NCI-H82 treated with DMSO at 0.1 percent for 48 hours (cell line): ENCODE data around the gene RAB17.

Experiments used
- DNase-seq: peaks from one replicate; lab custom pipeline; 2025; ENCODE audit not compliant: unreplicated experiment; lab: John Stamatoyannopoulos, UW

The RAB17 gene

GRCh38 chr2:237590272-237591140, at the start of gene RAB17:
Gene RAB17 (minus strand): TSS chr2:237590734. CDS start chr2:237586154, 4,580 bp downstream.
- DNase-seq, result no peak

GRCh38 chr2:237639836-237640220, 49.3 kb upstream of the RAB17 start:
- no peak for DNase-seq

GRCh38 chr2:237639052-237639835, 48.7 kb upstream of the RAB17 start:
- no peak for DNase-seq

- no peak for DNase-seq
Observed at GRCh38 chr2:237638176-237638575, 47.6 kb upstream of the RAB17 start.

- DNase-seq, result no peak
Observed at GRCh38 chr2:237637429-237638135, 47.0 kb upstream of the RAB17 start.

- no peak for DNase-seq
Observed at GRCh38 chr2:237636578-237636977, 46.0 kb upstream of the RAB17 start.

- no peak for DNase-seq
Observed at GRCh38 chr2:237633061-237633561, 42.6 kb upstream of the RAB17 start.

- no peak for DNase-seq
Observed at GRCh38 chr2:237631801-237632585, 41.5 kb upstream of the RAB17 start.

- DNase-seq, result no peak
Observed at GRCh38 chr2:237631007-237631785, 40.7 kb upstream of the RAB17 start.

- no peak for DNase-seq
Observed at GRCh38 chr2:237630216-237631000, 39.9 kb upstream of the RAB17 start.

GRCh38 chr2:237629739-237630138, 39.2 kb upstream of the RAB17 start:
- no peak for DNase-seq

- DNase-seq, result no peak
Observed at GRCh38 chr2:237629188-237629534, 38.6 kb upstream of the RAB17 start.

GRCh38 chr2:237628247-237629187, 38.0 kb upstream of the RAB17 start:
- no peak for DNase-seq

GRCh38 chr2:237627441-237628246, 37.1 kb upstream of the RAB17 start, which contains the start of gene LRRFIP1:
Gene LRRFIP1 (plus strand): TSS chr2:237627587. CDS start chr2:237627645, 58 bp downstream.
- no peak for DNase-seq

- no peak for DNase-seq
Observed at GRCh38 chr2:237626813-237627440, 36.4 kb upstream of the RAB17 start.

- DNase-seq, result no peak
Observed at GRCh38 chr2:237625777-237626176, 35.2 kb upstream of the RAB17 start.
